Body of pancreas (tissue), 4 donors: ENCODE data around the gene RFX7.

Experiments
- POLR2A ChIP-seq, 3 donors: fragments of 450-650 bp; IDR thresholded peaks; one replicate each; pipeline ENCODE4 v1.6.1; 2016; ENCODE audit warnings: antibody characterized with exemption in 3 of 3, mild to moderate bottlenecking in 2 of 3
- TF ChIP-seq, protein P1 (sequence below), 7 experiments: fragments of 450-650 bp in 4 of 7; fragments of 200-600 bp in 3 of 7; sonication (generic) in 3 of 7; IDR thresholded peaks; one replicate each; pipeline ENCODE4 v1.5.1; 2016 to 2019; ENCODE audit warnings: antibody characterized with exemption in 7 of 7

DNA sequence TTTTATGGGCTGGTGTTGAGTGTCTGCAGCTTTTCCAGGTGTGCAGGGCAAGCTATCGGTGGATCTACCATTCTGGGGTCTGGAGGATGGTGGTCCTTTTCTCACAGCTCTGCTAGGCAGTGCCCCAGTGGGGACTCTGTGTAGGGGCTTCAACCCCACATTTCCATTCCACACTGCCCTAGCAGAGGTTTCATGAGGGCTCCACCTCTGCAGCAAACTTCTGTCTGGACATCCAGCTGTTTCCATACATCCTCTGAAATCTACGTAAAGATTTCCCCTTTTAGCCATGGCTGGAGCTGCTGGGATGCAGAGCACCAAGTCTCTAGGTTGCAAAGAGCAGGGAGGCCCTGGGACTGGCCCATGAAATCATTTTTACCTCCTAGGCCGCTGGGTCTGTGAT, 11.6 kb downstream of the RFX7 start:
- TF ChIP-seq, protein P1, sequence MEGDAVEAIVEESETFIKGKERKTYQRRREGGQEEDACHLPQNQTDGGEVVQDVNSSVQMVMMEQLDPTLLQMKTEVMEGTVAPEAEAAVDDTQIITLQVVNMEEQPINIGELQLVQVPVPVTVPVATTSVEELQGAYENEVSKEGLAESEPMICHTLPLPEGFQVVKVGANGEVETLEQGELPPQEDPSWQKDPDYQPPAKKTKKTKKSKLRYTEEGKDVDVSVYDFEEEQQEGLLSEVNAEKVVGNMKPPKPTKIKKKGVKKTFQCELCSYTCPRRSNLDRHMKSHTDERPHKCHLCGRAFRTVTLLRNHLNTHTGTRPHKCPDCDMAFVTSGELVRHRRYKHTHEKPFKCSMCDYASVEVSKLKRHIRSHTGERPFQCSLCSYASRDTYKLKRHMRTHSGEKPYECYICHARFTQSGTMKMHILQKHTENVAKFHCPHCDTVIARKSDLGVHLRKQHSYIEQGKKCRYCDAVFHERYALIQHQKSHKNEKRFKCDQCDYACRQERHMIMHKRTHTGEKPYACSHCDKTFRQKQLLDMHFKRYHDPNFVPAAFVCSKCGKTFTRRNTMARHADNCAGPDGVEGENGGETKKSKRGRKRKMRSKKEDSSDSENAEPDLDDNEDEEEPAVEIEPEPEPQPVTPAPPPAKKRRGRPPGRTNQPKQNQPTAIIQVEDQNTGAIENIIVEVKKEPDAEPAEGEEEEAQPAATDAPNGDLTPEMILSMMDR (IDR thresholded peaks at IDR 0.05), result no peak
- no peak for TF ChIP-seq POLR2A (IDR thresholded peaks at IDR 0.05)
